ENCODE measurements around the gene SUMO3. TPM values are rescaled to one million over a fixed set of nuclear protein-coding genes. Genes with fewer than 3 reads are reported as not detected.
A peak's percentile ranks its signal among the peaks of the same experiment; 100 is the strongest.

Gene SUMO3
- total RNA-seq, 2 donors from 2014 or later = 50.1 to 53.9 TPM

- H3K27ac Mint-ChIP-seq = no peak overlapping the region
- H3K4me1 Mint-ChIP-seq (ENCODE audit: low read depth in 2 of 2) = peaks cover 11 to 14% of the 10 kb centered on the region in 2 donors
- peak; percentile 38 to 65 for ATAC-seq
Observed at GRCh38 chr21:44829507-44830092, 11.7 kb upstream of the SUMO3 start.

GRCh38 chr21:44828362-44829056, 10.6 kb upstream of the SUMO3 start:
- ATAC-seq (no peak), DNase-seq (ENCODE audit: low spot score) (no peak)
- Mint-ChIP-seq H3K9me3 (peaks cover 5% of the 10 kb centered on the region), H3K36me3 (peaks cover 21% of the 10 kb centered on the region), H3K27ac (no peak overlapping the region), H3K27me3 (peaks cover 0 to 3% of the 10 kb centered on the region in 2 donors), H3K4me1 (ENCODE audit: low read depth in 2 of 2) (peaks cover 13 to 14% of the 10 kb centered on the region in 2 donors), H3K4me3 (no peak overlapping the region)

More at GRCh38 chr21:44829507-44830092, 11.7 kb upstream of the SUMO3 start:
- Mint-ChIP-seq H3K27me3 (no peaks in the 10 kb centered on the region), H3K9me3 (peaks cover 5% of the 10 kb centered on the region), H3K4me3 (no peak overlapping the region), H3K36me3 (peaks cover 17% of the 10 kb centered on the region)
- no peak for DNase-seq (ENCODE audit: low spot score)

GRCh38 chr21:44823179-44823660, 5.4 kb upstream of the SUMO3 start:
- Mint-ChIP-seq H3K27ac (no peak overlapping the region), H3K27me3 (peaks cover 0 to 5% of the 10 kb centered on the region in 2 donors), H3K4me3 (no peak overlapping the region), H3K4me1 (ENCODE audit: low read depth in 2 of 2) (peaks cover 2 to 7% of the 10 kb centered on the region in 2 donors), H3K9me3 (peaks cover 7% of the 10 kb centered on the region), H3K36me3 (peaks cover 29% of the 10 kb centered on the region)
- DNase-seq (ENCODE audit: low spot score) (no peak), ATAC-seq (no peak)

GRCh38 chr21:44822484-44823178, 4.8 kb upstream of the SUMO3 start:
- H3K9me3 Mint-ChIP-seq = peaks cover 4% of the 10 kb centered on the region
- no peak overlapping the region for H3K4me3 Mint-ChIP-seq
- H3K36me3 Mint-ChIP-seq = peaks cover 23% of the 10 kb centered on the region
- H3K27ac Mint-ChIP-seq = no peak overlapping the region
- H3K4me1 Mint-ChIP-seq (ENCODE audit: low read depth in 2 of 2) = peaks cover 0 to 7% of the 10 kb centered on the region in 2 donors
- ATAC-seq = no peak
- no peak for DNase-seq (ENCODE audit: low spot score)
- peaks cover 0 to 5% of the 10 kb centered on the region in 2 donors for H3K27me3 Mint-ChIP-seq

GRCh38 chr21:44820851-44821250, 3.0 kb upstream of the SUMO3 start:
- Mint-ChIP-seq H3K4me1 (ENCODE audit: low read depth in 2 of 2) (peaks cover 5 to 11% of the 10 kb centered on the region in 2 donors), H3K4me3 (no peak overlapping the region), H3K9me3 (peaks cover 4% of the 10 kb centered on the region), H3K27me3 (peaks cover 0 to 5% of the 10 kb centered on the region in 2 donors), H3K27ac (no peak overlapping the region), H3K36me3 (peaks cover 16% of the 10 kb centered on the region)
- DNase-seq (ENCODE audit: low spot score) = no peak
- no peak for ATAC-seq

GRCh38 chr21:44819283-44820243, 1.7 kb upstream of the SUMO3 start:
- Mint-ChIP-seq H3K4me1 (ENCODE audit: low read depth in 2 of 2) (peaks cover 5 to 11% of the 10 kb centered on the region in 2 donors), H3K36me3 (peaks cover 16% of the 10 kb centered on the region), H3K9me3 (peaks cover 4% of the 10 kb centered on the region), H3K4me3 (peak overlapping the region; percentile 36), H3K27ac (no peak overlapping the region), H3K27me3 (peaks cover 0 to 5% of the 10 kb centered on the region in 2 donors)
- DNase-seq (ENCODE audit: low spot score) = no peak
- no peak for ATAC-seq

GRCh38 chr21:44818640-44819011, 764 bp upstream of the SUMO3 start:
- H3K36me3 Mint-ChIP-seq = peaks cover 14% of the 10 kb centered on the region
- ATAC-seq (no peak), DNase-seq (ENCODE audit: low spot score) (no peak)
- peaks cover 5 to 9% of the 10 kb centered on the region in 2 donors for H3K4me1 Mint-ChIP-seq (ENCODE audit: low read depth in 2 of 2)
- no peak overlapping the region for H3K4me3 Mint-ChIP-seq
- peaks cover 0 to 3% of the 10 kb centered on the region in 2 donors for H3K27me3 Mint-ChIP-seq
- peaks cover 4% of the 10 kb centered on the region for H3K9me3 Mint-ChIP-seq
- H3K27ac Mint-ChIP-seq = no peak overlapping the region

GRCh38 chr21:44817506-44817880, 369 bp downstream of the SUMO3 start:
- Mint-ChIP-seq H3K36me3 (peaks cover 5% of the 10 kb centered on the region), H3K27ac (no peak overlapping the region), H3K4me1 (ENCODE audit: low read depth in 2 of 2) (peaks cover 5 to 8% of the 10 kb centered on the region in 2 donors), H3K4me3 (peak overlapping the region; percentile 52), H3K9me3 (no peaks in the 10 kb centered on the region), H3K27me3 (no peaks in the 10 kb centered on the region)
- ATAC-seq (peak; percentile 96), DNase-seq (ENCODE audit: low spot score) (peak; percentile 95)

GRCh38 chr21:44816761-44817505, 929 bp downstream of the SUMO3 start:
- Mint-ChIP-seq H3K27ac (no peak overlapping the region), H3K4me3 (peak overlapping the region; percentile 82), H3K36me3 (no peaks in the 10 kb centered on the region), H3K9me3 (no peaks in the 10 kb centered on the region), H3K27me3 (no peaks in the 10 kb centered on the region), H3K4me1 (ENCODE audit: low read depth in 2 of 2) (peaks cover 5 to 8% of the 10 kb centered on the region in 2 donors)
- DNase-seq (ENCODE audit: low spot score) = no peak
- ATAC-seq = no peak

GRCh38 chr21:44815852-44816628, 1.8 kb downstream of the SUMO3 start:
- Mint-ChIP-seq H3K27me3 (no peaks in the 10 kb centered on the region), H3K36me3 (peaks cover 2% of the 10 kb centered on the region), H3K4me1 (ENCODE audit: low read depth in 2 of 2) (peaks cover 9 to 11% of the 10 kb centered on the region in 2 donors), H3K4me3 (peak overlapping the region; percentile 82), H3K9me3 (no peaks in the 10 kb centered on the region), H3K27ac (no peak overlapping the region)
- no peak for ATAC-seq
- no peak for DNase-seq (ENCODE audit: low spot score)

GRCh38 chr21:44815225-44815624, 2.6 kb downstream of the SUMO3 start:
- Mint-ChIP-seq H3K4me1 (ENCODE audit: low read depth in 2 of 2) (peaks cover 12 to 18% of the 10 kb centered on the region in 2 donors), H3K27ac (no peak overlapping the region), H3K27me3 (no peaks in the 10 kb centered on the region), H3K9me3 (no peaks in the 10 kb centered on the region), H3K36me3 (peaks cover 5% of the 10 kb centered on the region), H3K4me3 (no peak overlapping the region)
- DNase-seq (ENCODE audit: low spot score) = no peak
- no peak for ATAC-seq

- H3K27me3 Mint-ChIP-seq = no peaks in the 10 kb centered on the region
Observed at GRCh38 chr21:44814498-44815023, 3.3 kb downstream of the SUMO3 start.

More at GRCh38 chr21:44814498-44815023, 3.3 kb downstream of the SUMO3 start:
- Mint-ChIP-seq H3K4me1 (ENCODE audit: low read depth in 2 of 2) (peaks cover 10 to 18% of the 10 kb centered on the region in 2 donors), H3K36me3 (peaks cover 5% of the 10 kb centered on the region), H3K27ac (no peak overlapping the region), H3K4me3 (no peak overlapping the region), H3K9me3 (no peaks in the 10 kb centered on the region)
- ATAC-seq (no peak), DNase-seq (ENCODE audit: low spot score) (no peak)

Measured in natural killer cell treated with Interleukin-12 subunit alpha and Interleukin-12 subunit beta and Interleukin-15 and Interleukin-18, amount 100 ng/mL, for 72 hours (primary cell).